Measurements from ENCODE around the gene ECHS1.
"Not testable (repeated sequence)": the region's sequence is repeated elsewhere in the genome, so short reads cannot be mapped to it uniquely, and the experiment has no call there.

Gene ECHS1

GRCh38 chr10:133378251-133379096 lies 5.3 kb upstream of the ECHS1 start:
- DNase-seq (ENCODE audit: low read depth): no peak

- DNase-seq (ENCODE audit: low read depth): no peak
Observed at GRCh38 chr10:133377818-133378250, 4.7 kb upstream of the ECHS1 start.

DNA sequence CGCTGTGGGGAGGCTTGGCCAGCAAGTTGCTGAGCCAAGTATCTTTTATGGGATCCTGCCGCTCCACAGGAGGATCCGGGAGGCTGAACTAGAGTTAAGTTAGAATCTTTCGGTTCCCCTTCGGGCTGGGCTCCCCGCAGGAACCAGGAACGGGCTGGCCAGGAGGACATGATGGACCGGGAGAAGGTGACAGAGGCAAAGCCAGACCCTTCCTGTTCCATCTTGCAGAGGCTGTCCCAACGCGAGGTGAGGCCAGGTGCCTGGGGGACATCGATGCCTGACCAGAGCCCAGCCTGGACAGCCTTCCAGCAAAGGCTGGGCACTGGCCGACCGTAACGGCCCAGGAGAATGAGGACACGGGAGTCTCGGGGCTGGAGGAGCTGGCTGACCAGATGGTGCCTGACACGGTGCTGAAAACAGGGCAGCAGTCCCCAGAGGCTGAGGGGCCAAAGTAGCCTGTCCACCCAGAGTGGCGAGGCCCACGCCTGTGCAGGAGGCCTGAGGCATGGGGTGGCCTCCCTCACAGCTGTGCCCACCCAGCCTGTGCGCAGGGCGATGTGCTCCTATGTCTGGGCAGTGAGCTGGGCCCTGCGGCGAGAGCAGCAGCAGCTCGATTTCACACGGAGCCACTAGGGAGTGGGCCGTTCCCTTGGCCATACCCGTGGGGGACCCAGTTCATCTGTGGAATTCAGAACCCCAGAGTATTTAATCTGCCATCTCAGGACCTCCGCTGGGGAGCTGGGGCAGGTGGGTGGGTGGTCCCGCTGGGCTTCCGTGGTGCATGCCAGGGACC lies 4.1 kb upstream of the ECHS1 start:
- no peak for DNase-seq (ENCODE audit: low read depth)

- not testable (repeated sequence) for DNase-seq (ENCODE audit: low read depth)
Observed at GRCh38 chr10:133376183-133376582, 3.0 kb upstream of the ECHS1 start.

DNA sequence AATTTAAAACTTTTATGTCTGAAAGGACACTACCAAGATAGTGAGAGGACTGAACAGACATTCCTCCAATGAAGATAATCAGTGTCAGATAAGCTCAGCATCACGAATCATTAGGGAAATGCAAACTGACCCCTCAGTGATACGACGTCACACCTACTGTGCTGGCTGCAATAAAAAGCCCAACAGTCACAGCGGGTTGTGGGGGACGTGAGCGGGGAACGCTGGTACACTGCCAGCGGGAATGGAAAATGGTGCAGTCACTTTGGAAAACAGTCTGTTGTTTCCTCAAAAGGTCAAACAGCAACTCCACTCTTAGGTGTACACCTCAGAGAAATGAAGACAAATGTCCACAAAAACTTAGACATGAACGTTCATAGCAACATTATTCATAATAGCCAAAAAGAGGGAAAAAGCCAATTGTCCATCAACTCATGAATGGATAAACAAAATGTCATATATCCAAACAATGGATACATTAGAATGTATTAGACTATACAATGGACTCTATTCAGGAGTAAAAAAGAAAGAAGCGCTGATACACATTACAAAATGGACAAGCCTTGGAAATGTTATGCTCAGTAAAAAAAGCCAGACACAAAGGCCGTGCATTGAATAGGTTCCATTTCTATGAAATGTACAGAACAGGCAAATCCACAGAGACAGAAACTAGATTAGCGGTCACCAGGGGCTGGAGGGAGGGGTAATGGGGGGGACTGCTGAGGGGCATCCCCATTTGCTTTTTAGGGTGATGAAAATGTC lies 2.4 kb upstream of the ECHS1 start:
- DNase-seq (ENCODE audit: low read depth): no peak

GRCh38 chr10:133372507-133372906 lies 647 bp downstream of the ECHS1 start:
- no peak for DNase-seq (ENCODE audit: low read depth)

DNA sequence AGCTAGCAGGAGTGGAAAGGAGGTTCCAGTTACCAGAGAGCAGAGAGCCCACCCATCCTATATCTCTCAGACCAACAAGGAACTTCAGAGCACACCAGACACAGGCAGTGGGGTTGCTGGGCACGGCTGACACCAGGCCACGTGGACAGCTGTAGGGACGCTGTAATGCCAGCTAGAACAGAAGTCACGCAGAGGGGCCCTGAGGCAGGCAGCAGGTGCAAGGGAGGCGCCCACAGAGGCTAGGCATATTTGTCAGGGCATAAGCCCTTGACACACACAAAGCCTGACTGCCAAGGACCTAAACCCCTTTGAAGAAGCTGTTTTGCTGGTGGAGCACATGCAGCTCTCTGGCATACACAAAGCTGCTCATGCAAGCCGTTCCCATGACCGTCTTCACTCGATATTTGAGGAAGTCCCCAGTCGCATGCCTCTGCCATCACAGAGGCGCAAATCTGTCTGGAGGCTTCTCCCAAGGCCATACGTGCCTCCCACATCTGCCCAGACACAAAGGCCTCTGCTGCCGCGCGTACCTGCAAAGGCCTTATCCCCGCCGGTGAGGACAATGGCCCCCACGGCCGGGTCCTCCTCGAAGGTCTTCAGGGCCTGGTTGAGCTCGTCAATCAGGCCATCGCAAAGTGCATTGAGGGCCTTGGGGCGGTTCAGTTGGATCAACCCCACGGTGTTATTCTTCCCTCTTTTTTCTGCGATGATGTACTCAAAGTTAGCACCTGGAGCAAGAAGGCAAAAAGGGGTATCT lies 2.9 kb downstream of the ECHS1 start:
- no peak for DNase-seq (ENCODE audit: low read depth)

DNA sequence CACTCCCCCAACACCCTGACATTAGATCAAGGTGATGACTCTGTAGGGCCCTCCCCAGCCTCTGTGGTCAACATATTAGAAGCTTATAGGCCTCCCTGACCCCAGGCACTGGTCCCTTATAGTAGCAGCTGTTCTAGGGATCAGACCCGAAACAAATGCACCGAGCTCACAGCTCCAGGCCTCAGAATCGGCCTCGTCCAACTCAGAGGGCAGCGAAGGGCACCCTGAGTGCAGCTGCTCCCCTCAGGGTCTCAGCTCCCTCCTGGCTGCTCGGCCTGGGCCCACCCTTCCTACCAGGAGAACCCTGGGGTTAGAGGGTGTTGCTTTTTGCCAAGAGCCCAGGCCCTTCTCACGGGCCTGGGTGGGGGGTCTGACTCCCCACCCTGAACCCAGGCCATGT lies 5.0 kb downstream of the ECHS1 start:
- DNase-seq (ENCODE audit: low read depth): no peak

DNA sequence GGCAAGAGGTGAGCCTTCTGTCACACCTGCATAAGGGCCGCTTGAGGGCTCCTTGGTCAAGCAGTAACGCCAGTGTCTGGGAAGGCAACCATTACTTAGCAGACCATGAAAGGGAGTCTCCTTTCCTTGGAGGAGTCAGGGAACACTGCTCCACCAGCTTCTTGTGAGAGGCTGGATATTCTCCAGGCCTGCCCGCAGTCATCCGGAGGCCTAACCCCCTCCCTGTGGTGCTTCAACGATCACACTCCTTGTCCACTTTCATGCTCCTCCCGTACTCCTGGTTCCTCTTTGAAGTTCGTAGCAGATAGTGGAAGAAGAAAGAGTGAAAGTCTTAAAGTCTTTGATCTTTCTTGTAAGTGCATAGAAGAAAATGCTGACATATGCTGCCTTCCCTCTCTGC lies 5.7 kb downstream of the ECHS1 start:
- DNase-seq (ENCODE audit: low read depth): not testable (repeated sequence)

DNA sequence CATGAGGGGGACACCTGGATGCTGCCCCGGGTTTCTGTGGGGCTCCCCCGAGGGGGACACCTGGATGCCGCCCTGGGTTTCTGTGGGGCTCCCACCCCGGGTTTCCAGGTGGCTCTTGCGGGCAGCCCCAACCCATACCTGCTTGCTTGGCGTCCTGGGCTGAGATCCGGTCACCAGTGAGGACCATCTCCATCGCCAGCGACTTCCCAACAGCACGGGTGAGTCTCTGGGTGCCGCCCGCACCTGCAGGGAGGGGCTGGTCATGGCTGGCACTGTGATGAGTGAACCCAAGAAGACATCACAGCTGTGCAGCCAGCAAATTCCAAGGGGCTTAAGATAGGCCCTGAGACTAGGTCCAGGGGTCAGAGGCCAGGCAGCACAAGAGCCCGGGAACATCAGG lies 6.4 kb downstream of the ECHS1 start:
- DNase-seq (ENCODE audit: low read depth): no peak

DNA sequence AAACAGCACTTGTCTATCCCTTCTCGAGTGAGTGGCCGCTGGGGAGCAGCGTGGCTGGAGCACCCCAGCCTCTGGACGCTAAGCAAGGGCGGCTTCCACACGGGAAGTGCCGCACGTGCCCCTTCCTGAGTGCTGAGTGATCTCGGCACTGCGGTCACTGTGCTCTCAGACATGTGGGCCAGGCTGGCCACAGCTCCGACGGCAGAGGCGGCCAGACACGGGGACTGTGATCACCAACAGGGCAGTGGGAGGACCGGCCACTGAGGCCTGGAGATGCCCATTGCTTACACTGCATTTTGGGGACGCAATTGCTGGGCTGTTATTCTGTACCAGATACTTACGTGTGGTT lies 7.0 kb downstream of the ECHS1 start:
- no peak for DNase-seq (ENCODE audit: low read depth)

GRCh38 chr10:133365461-133366129 lies 7.6 kb downstream of the ECHS1 start:
- DNase-seq (ENCODE audit: low read depth): no peak

DNA sequence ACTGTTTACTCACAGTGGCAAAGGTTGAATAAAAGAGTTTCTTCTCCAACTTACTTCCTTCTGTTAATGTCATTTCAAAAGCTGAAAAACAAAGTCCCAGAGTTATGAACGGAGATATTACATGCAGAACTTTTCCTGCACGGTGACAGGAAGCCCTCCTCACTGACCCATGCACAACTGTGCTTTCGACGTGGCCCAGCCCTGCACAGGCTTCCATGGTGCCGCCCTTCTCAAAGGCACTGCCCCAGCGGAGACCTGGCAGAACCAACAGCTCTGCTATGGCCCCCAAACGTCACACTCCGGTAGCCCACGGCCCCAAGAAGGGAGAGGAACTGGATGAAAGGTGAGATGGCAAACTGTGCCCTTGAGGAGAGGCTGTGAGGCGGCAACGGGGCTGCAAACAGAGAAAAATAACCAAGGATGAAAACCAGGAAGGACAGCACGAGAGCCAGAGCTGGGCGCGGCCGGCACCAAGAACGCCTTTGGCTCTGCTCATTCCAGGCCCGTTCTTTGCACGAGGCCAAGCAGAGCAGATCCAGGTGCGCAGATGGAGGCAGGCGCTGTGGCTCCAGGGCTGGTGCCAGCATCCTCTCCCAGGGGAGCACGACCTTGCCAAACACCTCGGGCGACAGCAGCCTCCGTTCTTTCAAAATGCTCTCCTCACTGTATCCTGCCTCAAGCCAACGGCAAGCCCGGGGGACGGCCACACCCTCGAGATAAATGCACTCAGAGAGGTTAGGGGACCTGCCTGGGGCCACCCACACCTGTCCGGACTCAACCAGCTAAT lies 8.3 kb downstream of the ECHS1 start:
- no peak for DNase-seq (ENCODE audit: low read depth)

DNA sequence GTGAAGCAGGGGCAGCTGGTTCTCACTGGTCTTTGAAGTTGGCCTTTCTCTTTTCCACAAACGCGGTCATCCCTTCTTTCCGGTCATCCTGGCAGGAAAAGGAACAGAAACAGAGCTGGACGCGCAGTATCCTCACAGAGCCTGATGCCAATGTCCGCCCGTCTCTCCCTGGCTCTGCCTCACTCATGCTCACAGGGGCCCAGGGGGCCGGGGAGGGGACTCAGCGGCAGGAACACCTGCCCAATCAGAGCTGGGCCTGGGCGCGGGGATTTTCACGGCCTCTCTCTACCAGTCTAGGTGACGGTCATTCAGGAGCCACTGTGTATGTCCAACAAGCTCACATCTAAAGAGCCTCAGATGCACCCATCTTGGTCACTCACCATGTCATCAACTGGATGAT lies 10.3 kb downstream of the ECHS1 start:
- DNase-seq (ENCODE audit: low read depth): no peak

DNA sequence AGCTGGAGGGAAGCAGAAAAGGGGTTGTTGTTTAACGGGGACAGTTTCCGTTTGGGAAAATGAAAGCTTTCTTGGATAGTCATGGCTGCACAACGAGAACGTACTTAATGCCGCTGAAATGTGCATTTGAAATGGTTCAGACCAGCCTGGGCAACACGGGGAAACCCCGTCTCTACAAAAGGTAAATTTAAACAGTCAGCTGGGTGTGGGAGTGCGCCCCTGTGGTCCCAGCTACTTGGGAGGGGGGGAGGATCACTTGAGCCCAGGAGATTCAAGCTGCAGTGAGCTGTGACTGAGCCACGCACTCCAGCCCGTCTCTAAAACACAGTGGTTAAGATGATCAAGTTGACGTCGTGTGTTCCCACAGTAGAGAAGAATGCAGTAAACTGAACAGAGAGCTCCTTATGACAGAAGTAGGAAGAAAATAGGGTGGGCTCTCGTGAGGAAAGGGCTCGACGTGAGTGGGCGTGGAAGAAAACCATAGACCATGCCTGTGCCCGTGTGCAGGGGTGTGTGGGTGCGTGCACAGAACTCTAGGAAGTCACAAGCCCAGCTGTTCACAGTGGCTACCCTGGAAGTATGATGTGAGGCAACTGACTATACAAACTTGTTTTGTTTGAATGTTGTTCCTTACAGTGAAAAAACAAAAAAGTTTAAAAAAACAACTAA lies 11.2 kb downstream of the ECHS1 start:
- DNase-seq (ENCODE audit: low read depth): no peak

DNA sequence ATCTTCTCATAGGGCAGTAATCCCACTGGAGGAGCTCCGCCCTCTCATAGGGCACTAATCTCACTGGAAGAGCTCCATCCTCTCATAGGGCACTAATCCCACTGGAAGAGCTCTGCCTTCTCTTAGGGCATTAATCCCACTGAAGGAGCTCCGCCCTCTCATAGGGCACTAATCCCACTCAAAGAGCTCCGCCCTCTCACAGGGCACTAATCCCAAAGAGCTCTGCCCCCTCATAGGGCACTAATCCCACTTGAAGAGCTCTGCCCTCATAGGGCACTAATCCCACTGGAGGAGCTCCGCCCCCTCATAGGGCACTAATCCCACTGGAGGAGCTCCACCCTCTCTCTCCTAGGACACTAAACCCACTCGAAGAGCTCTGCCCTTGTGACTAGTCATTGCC lies 11.9 kb downstream of the ECHS1 start:
- no peak for DNase-seq (ENCODE audit: low read depth)

DNA sequence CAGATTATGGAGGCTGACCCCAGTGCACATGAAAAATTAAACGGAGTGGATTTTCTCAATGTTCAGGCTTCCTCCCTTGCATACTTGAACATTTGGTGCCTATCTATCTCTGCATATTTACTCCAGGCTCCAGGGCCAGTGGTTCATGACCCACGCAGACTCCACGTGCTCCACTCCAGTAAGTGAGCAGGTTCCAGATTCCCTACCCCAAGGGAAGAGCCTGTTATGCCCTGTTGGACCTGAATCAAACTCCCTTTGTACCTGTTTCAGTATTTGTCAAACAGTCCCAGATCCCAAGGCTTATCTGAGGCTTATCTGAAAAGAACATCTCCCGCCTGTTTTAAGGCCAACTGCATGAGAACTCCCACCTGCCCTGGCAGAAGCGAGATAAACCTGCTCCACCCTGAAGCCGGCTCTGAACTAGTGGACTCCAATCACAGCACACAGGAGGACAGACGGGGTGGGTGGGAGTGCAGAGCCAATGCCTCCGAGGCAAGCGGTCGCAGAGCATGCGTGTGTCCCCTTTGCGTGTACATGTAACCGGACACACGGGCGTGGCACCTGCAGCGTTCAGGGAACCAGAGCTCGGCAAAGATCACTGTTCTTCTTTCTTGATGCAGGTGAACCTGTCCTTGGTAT lies 13.1 kb downstream of the ECHS1 start:
- DNase-seq (ENCODE audit: low read depth): no peak

DNA sequence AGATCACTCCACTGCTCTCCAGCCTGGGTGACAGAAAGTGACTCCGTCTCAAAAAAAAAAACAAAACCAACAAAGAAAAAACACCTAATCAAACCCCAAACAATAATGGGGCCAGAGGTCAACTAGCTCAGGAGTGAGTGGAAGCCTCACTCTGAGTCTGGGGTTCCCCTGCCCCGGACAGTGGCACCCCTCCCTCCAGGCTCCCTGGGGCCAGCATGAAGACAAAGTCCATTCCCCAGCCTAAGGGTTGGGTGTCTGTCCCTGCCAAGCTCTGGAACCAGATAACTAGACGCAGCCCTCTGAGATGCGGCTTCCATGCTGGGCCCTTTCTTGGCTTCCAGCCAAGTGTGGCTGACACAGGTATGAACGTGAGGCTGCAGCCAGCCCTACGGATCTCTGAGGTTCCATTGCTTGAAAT lies 13.6 kb downstream of the ECHS1 start:
- no peak for DNase-seq (ENCODE audit: low read depth)

DNA sequence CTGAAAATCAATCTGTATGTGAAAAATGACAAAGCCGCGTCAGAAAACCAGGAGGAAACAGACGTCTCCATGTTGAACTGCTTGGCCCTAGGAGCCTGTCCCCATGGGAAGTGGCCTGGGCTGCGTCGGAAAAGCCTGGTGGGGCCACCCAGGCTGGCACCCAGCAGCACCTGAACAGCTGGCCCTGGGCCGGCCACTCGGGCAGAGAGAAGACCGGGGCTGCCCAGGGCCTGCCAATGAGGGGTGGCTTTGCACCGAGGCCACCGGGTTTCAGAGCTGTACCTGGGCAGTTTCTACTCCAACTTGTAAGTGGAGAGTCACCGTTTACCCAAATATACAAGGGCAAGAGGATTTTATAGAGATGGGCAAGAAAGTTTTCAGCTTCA lies 14.2 kb downstream of the ECHS1 start:
- DNase-seq (ENCODE audit: low read depth): no peak
